ENCODE data around the gene PMM2.

- TF ChIP-seq CTCF (tag by site-specific recombination; IDR thresholded peaks at IDR 0.05) (no peak), MYNN (tag by site-specific recombination; IDR thresholded peaks at IDR 0.05; ENCODE audit: borderline replicate concordance) (no peak), ZNF426 (tag by site-specific recombination; IDR thresholded peaks at IDR 0.05) (no peak), ZNF239 (tag by site-specific recombination; IDR thresholded peaks at IDR 0.05) (no peak), SALL2 (tag by site-specific recombination; IDR thresholded peaks at IDR 0.05; ENCODE audit: borderline replicate concordance) (no peak)
Observed at GRCh38 chr16:8855972-8856371, 58.3 kb downstream of the PMM2 start.
